ENCODE measurements around the gene FAM227B.
"Not testable (repeated sequence)": the region's sequence is repeated elsewhere in the genome, so short reads cannot be mapped to it uniquely, and the experiment has no call there.

The FAM227B gene

DNA sequence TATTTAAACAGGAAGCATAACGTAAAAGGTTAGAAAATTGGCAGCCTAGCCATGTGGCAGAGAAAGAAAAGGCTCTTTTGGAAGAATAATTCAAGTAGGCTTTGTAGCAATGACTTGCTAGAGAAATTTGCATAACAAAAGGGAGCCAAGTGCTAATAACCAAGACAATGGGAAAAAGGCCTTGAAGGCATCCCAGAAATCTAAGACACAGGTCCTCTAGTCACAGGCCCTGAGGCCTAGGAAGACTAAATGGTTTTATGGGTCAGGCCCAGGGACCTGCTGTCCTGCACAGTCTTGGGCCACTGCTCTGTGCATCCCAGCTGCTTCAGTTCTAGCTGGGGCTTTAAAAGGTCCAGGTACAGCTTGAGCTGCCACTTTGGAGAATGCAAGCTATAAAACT, 119.0 kb downstream of the FAM227B start:
- in situ Hi-C loops (cut with MboI; ENCODE audit: low sequenced_read_pairs, unreplicated experiment): no loop called here
- TF ChIP-seq, protein P1, sequence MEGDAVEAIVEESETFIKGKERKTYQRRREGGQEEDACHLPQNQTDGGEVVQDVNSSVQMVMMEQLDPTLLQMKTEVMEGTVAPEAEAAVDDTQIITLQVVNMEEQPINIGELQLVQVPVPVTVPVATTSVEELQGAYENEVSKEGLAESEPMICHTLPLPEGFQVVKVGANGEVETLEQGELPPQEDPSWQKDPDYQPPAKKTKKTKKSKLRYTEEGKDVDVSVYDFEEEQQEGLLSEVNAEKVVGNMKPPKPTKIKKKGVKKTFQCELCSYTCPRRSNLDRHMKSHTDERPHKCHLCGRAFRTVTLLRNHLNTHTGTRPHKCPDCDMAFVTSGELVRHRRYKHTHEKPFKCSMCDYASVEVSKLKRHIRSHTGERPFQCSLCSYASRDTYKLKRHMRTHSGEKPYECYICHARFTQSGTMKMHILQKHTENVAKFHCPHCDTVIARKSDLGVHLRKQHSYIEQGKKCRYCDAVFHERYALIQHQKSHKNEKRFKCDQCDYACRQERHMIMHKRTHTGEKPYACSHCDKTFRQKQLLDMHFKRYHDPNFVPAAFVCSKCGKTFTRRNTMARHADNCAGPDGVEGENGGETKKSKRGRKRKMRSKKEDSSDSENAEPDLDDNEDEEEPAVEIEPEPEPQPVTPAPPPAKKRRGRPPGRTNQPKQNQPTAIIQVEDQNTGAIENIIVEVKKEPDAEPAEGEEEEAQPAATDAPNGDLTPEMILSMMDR (IDR thresholded peaks at IDR 0.05; ENCODE audit: borderline replicate concordance, control extremely low read depth, extremely low read depth, insufficient read depth, missing control alignments): no peak
- no peak for DNase-seq (ENCODE audit: low spot score)

DNA sequence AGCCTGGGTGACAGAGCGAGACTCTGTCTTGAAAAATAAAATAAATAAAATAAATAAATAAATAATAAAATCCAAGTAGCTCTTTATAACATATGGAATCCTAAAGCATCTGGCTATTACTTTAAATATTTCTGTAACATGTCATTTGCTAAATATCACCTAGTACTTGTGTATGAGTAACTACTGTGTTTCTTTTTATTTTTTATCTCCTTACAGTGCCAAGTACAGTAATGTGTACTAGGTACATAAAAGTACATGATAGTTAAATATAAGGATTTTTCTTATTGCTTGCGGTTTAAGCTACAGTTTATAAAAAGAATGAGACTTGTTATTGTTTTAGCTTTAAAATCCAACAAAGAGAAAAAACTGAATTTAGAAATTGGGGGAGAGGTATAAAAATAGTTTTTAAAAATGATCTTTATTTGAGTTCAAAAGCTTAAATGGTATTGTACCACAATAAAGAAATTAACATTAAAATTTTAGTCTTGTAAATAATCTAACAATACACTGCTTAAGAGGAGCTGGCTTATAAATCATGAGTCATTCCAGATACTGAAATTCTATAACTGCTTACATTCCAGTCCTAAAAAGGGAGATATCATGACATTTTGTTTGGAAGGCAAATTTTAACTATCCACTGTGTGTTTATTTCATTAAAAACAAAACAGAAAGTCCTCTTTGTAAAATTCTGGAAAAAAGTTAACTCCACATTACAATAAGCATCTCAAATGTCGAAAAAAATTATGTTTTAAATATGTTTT, 124.4 kb downstream of the FAM227B start:
- TF ChIP-seq, protein P1 (IDR thresholded peaks at IDR 0.05; ENCODE audit: borderline replicate concordance, control extremely low read depth, extremely low read depth, insufficient read depth, missing control alignments): no peak
- in situ Hi-C loops (cut with MboI; ENCODE audit: low sequenced_read_pairs, unreplicated experiment): no loop called here
- no peak for DNase-seq (ENCODE audit: low spot score)

DNA sequence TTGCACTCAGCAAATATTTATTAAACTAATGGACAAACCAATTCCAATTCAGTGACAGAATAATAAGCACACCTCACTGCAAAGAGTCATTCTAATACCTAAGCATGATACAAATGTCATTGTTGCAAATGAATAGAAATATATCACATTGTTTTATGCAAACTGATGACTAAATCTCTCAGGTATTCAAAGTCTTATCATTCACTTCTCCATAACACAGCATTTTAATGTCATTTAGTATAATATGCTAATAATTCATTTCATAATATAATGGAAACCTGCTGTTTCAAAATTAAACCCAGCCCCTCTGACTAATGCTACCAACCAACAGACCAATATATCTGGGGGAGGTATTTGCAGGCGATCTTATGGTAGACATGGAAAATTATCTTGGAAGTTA, 125.8 kb downstream of the FAM227B start:
- in situ Hi-C loops (cut with MboI; ENCODE audit: low sequenced_read_pairs, unreplicated experiment): no loop called here
- no peak for DNase-seq (ENCODE audit: low spot score)

DNA sequence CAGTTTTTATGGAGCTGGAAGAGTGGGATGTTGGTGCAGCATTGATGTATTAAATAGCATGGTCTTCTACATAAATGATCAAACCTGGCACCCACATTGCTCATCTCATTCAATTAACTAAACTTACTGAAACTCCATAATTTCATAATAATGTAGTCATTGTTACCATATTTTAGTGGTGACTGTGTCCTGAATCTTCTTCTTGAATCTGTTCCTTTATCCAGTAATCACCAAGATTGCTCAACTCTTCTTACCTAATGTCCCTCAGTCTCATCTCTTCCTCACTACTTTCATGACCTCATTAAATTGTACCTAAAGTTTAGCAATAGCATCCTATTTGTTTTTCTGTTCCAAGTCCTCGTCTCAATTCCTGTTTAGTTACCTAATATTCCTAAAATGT, 127.8 kb downstream of the FAM227B start:
- TF ChIP-seq, protein P1 (IDR thresholded peaks at IDR 0.05; ENCODE audit: borderline replicate concordance, control extremely low read depth, extremely low read depth, insufficient read depth, missing control alignments): no peak
- in situ Hi-C loops (cut with MboI; ENCODE audit: low sequenced_read_pairs, unreplicated experiment): no loop called here
- DNase-seq (ENCODE audit: low spot score): no peak

More for the DNA sequence above, 125.8 kb downstream of the FAM227B start:
- TF ChIP-seq, protein P1 (IDR thresholded peaks at IDR 0.05; ENCODE audit: borderline replicate concordance, control extremely low read depth, extremely low read depth, insufficient read depth, missing control alignments): no peak

DNA sequence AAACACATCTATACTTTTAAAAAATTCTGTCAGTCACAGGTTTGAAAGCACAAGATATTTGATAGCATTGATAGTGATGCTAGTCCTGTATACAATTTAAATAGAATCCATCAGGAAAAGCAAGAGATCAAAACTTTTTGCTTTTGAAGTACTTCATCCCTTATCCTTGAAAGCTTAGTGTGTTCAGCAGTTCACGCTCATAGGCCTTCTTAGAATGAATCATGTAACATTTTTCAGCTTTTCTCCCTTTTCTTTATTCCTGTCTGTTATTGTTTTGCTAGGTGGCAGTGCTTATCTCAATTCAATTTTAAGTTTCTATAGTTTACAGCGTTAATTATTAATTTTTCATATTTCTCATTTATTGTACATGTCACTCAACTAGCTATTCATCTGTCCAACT, 128.5 kb downstream of the FAM227B start:
- in situ Hi-C loops (cut with MboI; ENCODE audit: low sequenced_read_pairs, unreplicated experiment): no loop called here
- TF ChIP-seq, protein P1 (IDR thresholded peaks at IDR 0.05; ENCODE audit: borderline replicate concordance, control extremely low read depth, extremely low read depth, insufficient read depth, missing control alignments): no peak
- no peak for DNase-seq (ENCODE audit: low spot score)

DNA sequence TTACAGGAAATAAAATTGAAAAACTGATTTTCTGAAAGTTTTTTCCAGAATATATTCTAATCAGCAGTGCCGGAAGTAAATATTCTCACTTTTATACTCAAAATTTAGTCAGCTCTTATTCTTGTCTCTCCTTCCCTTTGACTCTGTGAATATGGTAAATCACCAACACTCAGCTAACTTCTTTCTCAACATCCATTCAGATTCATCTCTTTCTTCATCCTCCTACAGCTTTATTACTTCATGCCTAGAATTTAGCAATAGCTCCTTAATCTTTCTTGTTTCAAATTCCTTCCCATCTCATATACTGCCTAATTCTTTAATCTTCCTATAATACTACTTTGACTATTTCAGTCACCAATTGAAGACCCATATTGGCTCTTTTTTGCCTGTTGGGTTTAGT, 129.7 kb downstream of the FAM227B start:
- no peak for DNase-seq (ENCODE audit: low spot score)
- TF ChIP-seq, protein P1 (IDR thresholded peaks at IDR 0.05; ENCODE audit: borderline replicate concordance, control extremely low read depth, extremely low read depth, insufficient read depth, missing control alignments): no peak
- in situ Hi-C loops (cut with MboI; ENCODE audit: low sequenced_read_pairs, unreplicated experiment): no loop called here

DNA sequence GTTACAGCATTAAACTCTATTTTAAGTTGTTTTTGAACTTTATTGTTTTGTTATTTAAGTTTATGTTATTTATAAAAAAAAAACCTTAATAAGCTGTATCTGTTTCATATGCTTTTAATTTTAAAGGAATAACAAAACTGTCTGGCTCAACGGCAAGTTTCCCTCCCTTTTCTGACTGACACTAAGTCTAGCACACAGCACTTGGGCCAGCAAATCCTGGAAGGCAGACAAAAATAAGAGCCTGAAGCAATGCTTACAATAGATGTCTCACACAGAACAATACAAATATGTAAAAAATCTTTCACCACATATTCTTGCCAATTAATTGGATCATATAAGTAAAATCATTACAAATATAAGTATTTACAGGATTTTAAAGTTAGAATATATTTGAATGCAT, 135.2 kb downstream of the FAM227B start:
- in situ Hi-C loops (cut with MboI; ENCODE audit: low sequenced_read_pairs, unreplicated experiment): not testable (repeated sequence)

DNA sequence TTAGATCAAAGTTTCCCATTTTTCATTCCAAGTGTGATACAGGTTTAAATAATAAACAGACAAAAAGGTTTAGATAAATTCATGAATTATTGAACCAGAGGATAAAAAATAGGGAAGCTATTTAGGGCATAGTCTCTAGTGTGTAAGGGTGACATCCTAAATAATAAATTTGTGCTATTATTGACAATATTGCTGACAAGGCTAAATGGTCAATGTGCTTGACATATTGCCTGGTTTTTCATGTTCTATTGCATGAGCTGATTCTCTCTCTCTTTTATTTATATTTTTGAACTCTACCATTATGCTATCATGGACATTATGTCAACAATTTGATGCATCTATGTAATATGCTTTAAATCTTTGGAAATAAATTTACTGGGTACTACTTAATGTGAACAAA, 141.6 kb downstream of the FAM227B start:
- DNase-seq (ENCODE audit: low spot score); in situ Hi-C loops (cut with MboI; ENCODE audit: low sequenced_read_pairs, unreplicated experiment): not testable (repeated sequence)

More for the DNA sequence above, 135.2 kb downstream of the FAM227B start:
- not testable (repeated sequence) for DNase-seq (ENCODE audit: low spot score)

DNA sequence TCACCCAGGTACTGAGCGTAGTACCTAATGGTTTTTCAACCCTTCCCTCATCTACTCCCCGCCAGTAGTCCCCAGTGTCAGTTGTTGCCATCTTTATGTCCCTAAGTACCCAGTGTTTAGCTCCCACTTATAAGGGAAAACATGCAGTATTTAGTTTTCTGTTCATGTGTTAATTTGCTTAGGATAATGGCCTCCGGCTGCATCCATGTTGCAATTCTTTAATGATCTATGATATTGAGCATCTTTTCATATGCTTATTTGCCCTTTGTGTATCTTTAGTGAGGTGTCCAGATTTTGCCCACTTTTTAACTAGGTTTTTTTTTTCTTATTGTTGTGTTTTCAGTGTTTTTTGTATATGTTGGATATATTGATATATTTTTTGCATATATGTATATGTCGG, 142.6 kb downstream of the FAM227B start:
- DNase-seq (ENCODE audit: low spot score); in situ Hi-C loops (cut with MboI; ENCODE audit: low sequenced_read_pairs, unreplicated experiment): not testable (repeated sequence)
